Tibial artery (tissue), 4 donors: ENCODE measurements around the gene EFCAB10.

Source experiments
- DNase-seq, 2 donors: peaks; one replicate each; pipeline ENCODE4 v3.0.0-alpha.2; 2019
- H3K27ac ChIP-seq, 2 donors: fragments of 200-600 bp; sonication (generic) in 1 of 2; 1 replicate in 1 of 2; 2 replicates in 1 of 2; pipeline ENCODE4 v1.5.1; 2018 to 2019; ENCODE audit warnings: mild to moderate bottlenecking in 1 of 2
- H3K27me3 ChIP-seq, 2 donors: fragments of 200-600 bp; sonication (generic) in 1 of 2; one replicate each; pipeline versions ENCODE4 v1.5.1 to v1.6.0; 2016 to 2019
- H3K36me3 ChIP-seq, 3 donors: fragments of 200-600 bp; sonication (generic) in 2 of 3; one replicate each; pipeline ENCODE4 v1.5.1; 2016 to 2019; ENCODE audit warnings: mild to moderate bottlenecking in 2 of 3
- H3K4me1 ChIP-seq, 4 donors: fragments of 200-600 bp; sonication (generic) in 2 of 4; 1 replicate in 3 of 4; 2 replicates in 1 of 4; pipeline ENCODE4 v1.5.1; 2016 to 2019
- H3K4me3 ChIP-seq, 2 donors: fragments of 200-600 bp; sonication (generic) in 1 of 2; 1 replicate in 1 of 2; 2 replicates in 1 of 2; pipeline ENCODE4 v1.5.1; 2018 to 2019; ENCODE audit warnings: mild to moderate bottlenecking in 2 of 2
- H3K9me3 ChIP-seq, 3 donors: fragments of 200-600 bp; sonication (generic) in 1 of 3; one replicate each; pipeline ENCODE4 v1.5.1; 2016 to 2019
- CTCF ChIP-seq, 2 experiments: fragments of 200-600 bp in 1 of 2; fragments of 450-650 bp in 1 of 2; IDR thresholded peaks; one replicate each; pipeline ENCODE4 v1.5.1; 2017 to 2019; ENCODE audit warnings: antibody characterized with exemption in 2 of 2, mild to moderate bottlenecking in 1 of 2, moderate library complexity in 1 of 2
- intact Hi-C: fragments of 100-400 bp; cut with DNase I; formaldehyde crosslinking; loops from one replicate; pipeline ENCODE4 v1.15.0; 2023; ENCODE audit warnings: low total_unique reads

EFCAB10 gene

GRCh38 chr7:105538339-105538738, 43.0 kb downstream of the EFCAB10 start:
- Histone ChIP-seq H3K27me3 (no peaks in the 10 kb centered on the region), H3K4me3 (no peak overlapping the region), H3K9me3 (no peaks in the 10 kb centered on the region), H3K27ac (no peak overlapping the region), H3K36me3 (peaks cover 41 to 67% (median 51%) of the 10 kb centered on the region in 3 donors), H3K4me1 (peaks cover 0 to 8% (median 4%) of the 10 kb centered on the region in 4 donors)
- no peak for TF ChIP-seq CTCF (IDR thresholded peaks at IDR 0.05)
- intact Hi-C loops = no loop called here
- no peak for DNase-seq

- TF ChIP-seq CTCF (IDR thresholded peaks at IDR 0.05) = no peak
- Histone ChIP-seq H3K4me1 (peaks cover 0 to 22% (median 16%) of the 10 kb centered on the region in 4 donors), H3K36me3 (peaks cover 4 to 14% (median 11%) of the 10 kb centered on the region in 3 donors), H3K4me3 (peak overlapping the region; percentile 91 to 98), H3K27ac (peak overlapping the region; percentile 88 to 90), H3K27me3 (no peaks in the 10 kb centered on the region), H3K9me3 (no peaks in the 10 kb centered on the region)
- intact Hi-C loops = no loop called here
- no peak for DNase-seq
Observed at GRCh38 chr7:105532709-105533460, 48.4 kb downstream of the EFCAB10 start.

GRCh38 chr7:105531792-105532671, 49.3 kb downstream of the EFCAB10 start, which contains the start of gene RINT1:
Gene RINT1 (plus strand): TSS chr7:105532201. CDS start chr7:105532316, 115 bp downstream.
- Histone ChIP-seq H3K4me3 (peak within 1 kb of the TSS; percentile 91 to 98), H3K9me3 (no peaks in the 10 kb centered on the region), H3K27ac (peak within 1 kb of the TSS; percentile 88 to 90), H3K27me3 (no peaks in the 10 kb centered on the region), H3K36me3 (peaks cover 0 to 5% (median 2%) of the 10 kb centered on the region in 3 donors), H3K4me1 (peaks cover 0 to 22% (median 16%) of the 10 kb centered on the region in 4 donors)
- TF ChIP-seq CTCF (IDR thresholded peaks at IDR 0.05) = peak; percentile 47 to 72
- peak; percentile 89 to 94 for DNase-seq
- intact Hi-C loops = no loop called here

- H3K9me3 ChIP-seq = no peaks in the 10 kb centered on the region
- peaks cover 0 to 22% (median 16%) of the 10 kb centered on the region in 4 donors for H3K4me1 ChIP-seq
Observed at GRCh38 chr7:105530546-105530945, 50.7 kb downstream of the EFCAB10 start.

More at GRCh38 chr7:105530546-105530945, 50.7 kb downstream of the EFCAB10 start:
- Histone ChIP-seq H3K36me3 (peaks cover 0 to under 1% (median 0%) of the 10 kb centered on the region in 3 donors), H3K27ac (no peak overlapping the region), H3K27me3 (no peaks in the 10 kb centered on the region), H3K4me3 (no peak overlapping the region)
- no peak for DNase-seq
- intact Hi-C loops = no loop called here
- TF ChIP-seq CTCF (IDR thresholded peaks at IDR 0.05) = no peak
